Gastroesophageal sphincter (tissue), 4 donors: ENCODE measurements around the gene PACRGL. TPM values are rescaled to one million over a fixed set of nuclear protein-coding genes. Genes with fewer than 3 reads are reported as not detected.

Experiments
- ATAC-seq: fragments of 150-250 bp; one replicate; pipeline ENCODE4 v1.9.1; 2016; ENCODE audit warnings: mild to moderate bottlenecking, moderate library complexity
- H3K27ac ChIP-seq, 4 donors: fragments of 200-600 bp; sonication (generic) in 3 of 4; 1 replicate in 3 of 4; 2 replicates in 1 of 4; pipeline ENCODE4 v1.5.1; 2016 to 2019
- H3K27me3 ChIP-seq: fragments of 200-600 bp; sonication (generic); one replicate; pipeline ENCODE4 v1.5.1; 2019
- H3K36me3 ChIP-seq, 2 donors: fragments of 200-600 bp; sonication (generic); one replicate each; pipeline ENCODE4 v1.5.1; 2019; ENCODE audit warnings: control low read depth in 1 of 2
- H3K4me1 ChIP-seq, 3 donors: fragments of 200-600 bp; sonication (generic); 1 replicate in 2 of 3; 2 replicates in 1 of 3; pipeline ENCODE4 v1.5.1; 2016 to 2019; ENCODE audit warnings: control low read depth in 2 of 3
- H3K4me3 ChIP-seq, 2 donors: fragments of 200-600 bp; sonication (generic); one replicate each; pipeline ENCODE4 v1.5.1; 2019; ENCODE audit warnings: mild to moderate bottlenecking in 1 of 2, moderate library complexity in 1 of 2
- H3K9me3 ChIP-seq, 3 donors: fragments of 200-600 bp; sonication (generic); one replicate each; pipeline ENCODE4 v1.5.1; 2017 to 2019; ENCODE audit warnings: control low read depth in 2 of 3
- EP300 ChIP-seq: sonication (generic); formaldehyde crosslinking; IDR thresholded peaks from one replicate; pipeline ENCODE4 v1.6.1; 2017; ENCODE audit warnings: antibody characterized with exemption, mild to moderate bottlenecking
- POLR2A ChIP-seq, 2 donors: fragments of 450-650 bp; IDR thresholded peaks; one replicate each; pipeline ENCODE4 v1.6.1; 2017; ENCODE audit warnings: antibody characterized with exemption in 2 of 2, mild to moderate bottlenecking in 2 of 2, moderate library complexity in 1 of 2
- POLR2AphosphoS5 ChIP-seq: sonication (generic); formaldehyde crosslinking; IDR thresholded peaks from one replicate; pipeline ENCODE4 v1.6.1; 2017; ENCODE audit warnings: antibody characterized with exemption
- WGBS, 2 donors: methylation state at CpG; one replicate each; pipeline ENCODE4 v1.1.5; 2018; ENCODE audit warnings: low coverage in 1 of 2; 5-methylcytosine and 5-hydroxymethylcytosine counted together
- total RNA-seq, 4 donors: library from RNA; depleted of rRNA; stranded (reverse); fragments of >200 nt; gene quantifications; one replicate each; pipeline ENCODE4 v1.1.0, GENCODE V29; 2016
- TF ChIP-seq, protein P1 (sequence below), 4 experiments: fragments of 200-600 bp in 2 of 4; fragments of 450-650 bp in 2 of 4; sonication (generic) in 1 of 4; IDR thresholded peaks; one replicate each; pipeline ENCODE4 v1.5.1; 2017 to 2019; ENCODE audit warnings: antibody characterized with exemption in 4 of 4, mild to moderate bottlenecking in 2 of 4, moderate library complexity in 2 of 4

The PACRGL gene
- 10 to 100 TPM; 27.3 to 38.6 (median 30.5) TPM for total RNA-seq

DNA sequence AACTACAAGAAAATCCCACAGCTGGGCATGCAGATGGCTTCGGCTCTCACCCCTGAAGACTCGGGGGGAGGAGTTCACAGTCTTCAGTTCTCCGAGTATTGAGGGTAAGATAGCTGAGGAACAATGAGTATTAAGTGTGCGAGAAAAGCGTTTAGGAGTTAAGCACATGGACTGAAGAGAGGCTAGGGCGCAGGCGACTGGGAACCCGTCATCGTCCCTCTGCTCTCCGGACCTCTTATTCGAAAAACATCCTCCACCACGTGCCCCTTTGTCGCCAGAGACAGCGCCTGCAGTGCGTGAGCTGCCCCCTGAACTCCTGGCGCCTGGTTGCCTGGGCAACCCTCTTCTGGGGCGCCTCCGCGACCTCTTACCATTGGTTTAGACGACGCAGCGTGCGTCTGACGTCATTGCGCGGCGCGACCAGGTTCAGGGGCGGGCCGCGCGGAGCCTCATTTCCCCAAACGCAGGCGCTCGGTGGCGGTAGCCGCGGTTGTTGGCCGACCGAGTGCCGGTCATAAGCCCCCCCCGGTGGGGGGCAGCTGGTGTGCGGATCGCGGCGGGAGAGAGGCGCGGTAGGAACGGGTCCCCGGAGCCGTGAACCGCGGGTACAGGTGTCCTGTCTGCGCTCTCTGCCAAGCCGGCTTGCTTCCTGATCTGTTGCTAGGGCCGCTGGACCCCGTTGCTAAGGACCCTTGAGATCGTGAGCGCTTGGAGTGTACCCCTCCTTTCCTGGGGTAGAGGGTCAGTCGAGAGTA, at the start of gene PACRGL:
Gene PACRGL, plus strand, starts transcription at position 452 of the 755 bp plus-strand sequence. CDS start 4,024 bp downstream, outside the sequence.
- peak; percentile 82 for TF ChIP-seq POLR2AphosphoS5
- TF ChIP-seq POLR2A (IDR thresholded peaks at IDR 0.05) = peak; percentile 53 to 57
- no peak for TF ChIP-seq EP300
- TF ChIP-seq, protein P1, sequence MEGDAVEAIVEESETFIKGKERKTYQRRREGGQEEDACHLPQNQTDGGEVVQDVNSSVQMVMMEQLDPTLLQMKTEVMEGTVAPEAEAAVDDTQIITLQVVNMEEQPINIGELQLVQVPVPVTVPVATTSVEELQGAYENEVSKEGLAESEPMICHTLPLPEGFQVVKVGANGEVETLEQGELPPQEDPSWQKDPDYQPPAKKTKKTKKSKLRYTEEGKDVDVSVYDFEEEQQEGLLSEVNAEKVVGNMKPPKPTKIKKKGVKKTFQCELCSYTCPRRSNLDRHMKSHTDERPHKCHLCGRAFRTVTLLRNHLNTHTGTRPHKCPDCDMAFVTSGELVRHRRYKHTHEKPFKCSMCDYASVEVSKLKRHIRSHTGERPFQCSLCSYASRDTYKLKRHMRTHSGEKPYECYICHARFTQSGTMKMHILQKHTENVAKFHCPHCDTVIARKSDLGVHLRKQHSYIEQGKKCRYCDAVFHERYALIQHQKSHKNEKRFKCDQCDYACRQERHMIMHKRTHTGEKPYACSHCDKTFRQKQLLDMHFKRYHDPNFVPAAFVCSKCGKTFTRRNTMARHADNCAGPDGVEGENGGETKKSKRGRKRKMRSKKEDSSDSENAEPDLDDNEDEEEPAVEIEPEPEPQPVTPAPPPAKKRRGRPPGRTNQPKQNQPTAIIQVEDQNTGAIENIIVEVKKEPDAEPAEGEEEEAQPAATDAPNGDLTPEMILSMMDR (IDR thresholded peaks at IDR 0.05) = peak in 1 of 4 experiments; percentile 8
- Histone ChIP-seq H3K27ac (peak within 1 kb of the TSS; percentile 21 to 89 (median 78)), H3K9me3 (no peaks in the 10 kb centered on the region), H3K36me3 (peaks cover 0 to 14% of the 10 kb centered on the region in 2 donors), H3K4me3 (peak within 1 kb of the TSS; percentile 61 to 63), H3K4me1 (peaks cover 12 to 25% (median 13%) of the 10 kb centered on the region in 3 donors), H3K27me3 (no peaks in the 10 kb centered on the region)
- peak; percentile 100 for ATAC-seq
- 0% methylated on average over 10 to 23 of the region's 60 CpGs for WGBS, 2 donors

DNA sequence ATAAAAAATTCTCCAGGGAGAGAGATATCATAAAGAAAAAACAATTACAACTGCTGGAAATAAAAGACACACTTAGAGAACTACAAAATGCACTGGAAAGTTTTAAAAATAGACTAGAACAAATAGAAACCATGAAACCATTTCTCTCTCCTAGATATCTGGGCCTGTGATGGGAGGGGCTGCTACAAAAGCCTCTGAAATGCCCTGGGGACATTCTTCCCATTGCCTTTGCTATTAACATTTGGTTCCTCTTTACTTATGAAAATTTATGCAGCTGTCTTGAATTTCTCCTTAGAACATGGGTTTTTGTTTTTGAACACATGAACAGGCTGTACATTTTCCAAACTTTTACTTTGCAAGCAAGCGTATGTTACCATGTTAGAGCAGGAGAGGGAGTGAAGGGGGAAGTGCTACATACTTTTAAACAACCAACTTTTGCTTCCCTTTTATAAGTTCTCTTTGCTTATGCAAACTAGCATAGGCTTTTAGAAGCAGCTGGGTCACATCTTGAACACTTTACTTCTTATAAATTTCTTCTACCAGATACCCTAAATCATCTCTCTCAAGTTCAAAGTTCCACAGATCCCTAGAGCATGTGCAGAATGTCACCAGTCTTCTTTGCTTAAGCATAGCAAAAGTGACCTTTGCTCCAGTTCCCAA, 47.9 kb upstream of the PACRGL start:
- Histone ChIP-seq H3K36me3 (no peaks in the 10 kb centered on the region), H3K4me3 (no peak overlapping the region), H3K9me3 (peaks cover 0 to 10% (median 0%) of the 10 kb centered on the region in 3 donors), H3K4me1 (no peaks in the 10 kb centered on the region), H3K27me3 (no peaks in the 10 kb centered on the region), H3K27ac (no peak overlapping the region)
- ATAC-seq = no peak
- no peak for TF ChIP-seq POLR2A (IDR thresholded peaks at IDR 0.05)
- WGBS, 2 donors = 38 to 57% methylated on average over 1 of the region's 1 CpG

DNA sequence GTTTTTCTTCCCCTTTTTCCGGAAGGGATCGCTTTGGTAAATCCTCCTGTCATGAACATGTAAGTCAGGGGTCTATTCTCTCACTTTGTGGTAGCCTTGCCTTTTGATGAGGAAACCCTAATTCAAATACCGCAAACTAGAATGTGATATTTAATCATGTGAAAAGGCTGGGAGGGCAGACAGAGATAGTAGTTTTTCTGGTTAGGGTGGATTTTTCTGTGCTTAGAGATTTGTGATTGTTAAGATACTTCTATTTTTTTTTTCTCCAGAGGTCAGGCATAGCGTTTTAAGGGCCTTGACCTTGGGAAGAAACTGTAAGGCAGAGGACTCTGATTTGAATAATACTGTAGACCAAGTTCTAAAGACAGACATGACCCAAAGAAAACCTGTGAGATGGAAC, 41.8 kb upstream of the PACRGL start:
- 64 to 72% methylated on average over 3 to 4 of the region's 4 CpGs for WGBS, 2 donors
- H3K4me3 ChIP-seq = no peak overlapping the region
- H3K27me3 ChIP-seq = no peaks in the 10 kb centered on the region
- H3K27ac ChIP-seq = no peak overlapping the region
- ATAC-seq = no peak
- no peaks in the 10 kb centered on the region for H3K4me1 ChIP-seq
- no peaks in the 10 kb centered on the region for H3K9me3 ChIP-seq
- H3K36me3 ChIP-seq = no peaks in the 10 kb centered on the region
- TF ChIP-seq POLR2AphosphoS5 = no peak
- no peak for TF ChIP-seq POLR2A (IDR thresholded peaks at IDR 0.05)
- no peak for TF ChIP-seq EP300
- TF ChIP-seq, protein P1 (IDR thresholded peaks at IDR 0.05) = no peak

DNA sequence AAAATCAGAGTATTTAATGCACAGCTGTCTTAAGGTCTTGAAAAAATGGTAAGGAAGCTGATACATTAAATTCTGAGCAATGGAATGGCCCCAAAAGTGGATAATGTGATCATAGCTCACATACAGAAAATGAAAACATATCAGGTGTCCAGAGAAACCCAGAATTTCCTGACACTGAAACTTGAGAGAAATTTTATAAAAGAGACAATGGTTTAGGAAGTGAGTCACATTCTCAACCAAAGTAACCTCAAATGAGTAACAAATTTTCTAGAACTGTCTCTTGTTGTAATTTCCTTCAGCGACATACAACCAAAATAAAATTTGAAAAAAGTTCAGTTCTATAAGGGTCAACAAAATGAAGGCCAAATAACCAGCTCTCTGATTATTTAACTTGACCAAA, 37.4 kb upstream of the PACRGL start:
- H3K27me3 ChIP-seq = no peaks in the 10 kb centered on the region
- TF ChIP-seq POLR2A (IDR thresholded peaks at IDR 0.05) = no peak
- TF ChIP-seq, protein P1 (IDR thresholded peaks at IDR 0.05) = no peak
- no peak for TF ChIP-seq POLR2AphosphoS5
- no peak for TF ChIP-seq EP300
- ATAC-seq = no peak
- H3K4me3 ChIP-seq = no peak overlapping the region
- WGBS, 2 donors = no CpG with 5 or more reads among the region's 1 CpG
- H3K27ac ChIP-seq = no peak overlapping the region
- H3K9me3 ChIP-seq = no peaks in the 10 kb centered on the region
- no peaks in the 10 kb centered on the region for H3K4me1 ChIP-seq
- no peaks in the 10 kb centered on the region for H3K36me3 ChIP-seq

DNA sequence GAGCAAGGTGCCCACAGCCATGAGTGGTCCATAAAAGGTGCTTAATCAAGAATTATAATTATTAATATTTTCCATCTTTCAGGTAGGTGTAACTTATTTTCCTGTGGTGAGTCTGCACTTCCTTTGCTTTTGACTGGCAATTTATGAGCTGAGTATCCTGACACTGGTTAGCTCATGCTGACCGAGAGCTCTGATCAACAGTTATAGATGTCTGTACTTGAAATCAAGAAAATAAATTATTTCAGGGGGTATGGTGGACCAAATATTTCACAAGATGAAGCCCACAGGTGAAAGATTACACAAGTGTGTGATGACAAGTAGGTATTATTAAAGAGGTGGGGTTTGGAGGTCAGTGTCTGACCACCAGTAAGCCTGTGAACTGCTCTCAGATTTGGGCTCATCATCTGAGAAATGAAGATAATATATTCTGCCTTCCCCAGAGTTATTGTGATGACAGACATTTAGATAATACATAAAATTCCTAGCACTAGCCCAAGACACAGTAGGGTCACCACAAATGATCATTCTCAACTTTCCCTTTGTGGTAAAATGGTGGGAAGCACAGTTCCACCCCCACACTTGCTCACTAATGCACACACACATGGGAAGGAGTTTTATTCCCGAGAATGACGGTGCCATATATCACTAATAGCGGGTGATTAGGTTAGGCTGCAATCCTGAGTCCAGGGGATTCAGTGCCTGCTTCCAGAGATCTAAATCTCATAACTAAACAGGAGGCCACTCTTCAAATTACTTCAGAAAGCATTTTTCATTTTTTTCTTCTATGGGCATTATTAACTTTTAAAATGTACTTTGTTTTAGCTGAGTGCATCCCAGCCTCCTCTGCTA, 34.0 kb upstream of the PACRGL start:
- Histone ChIP-seq H3K9me3 (no peaks in the 10 kb centered on the region), H3K4me1 (no peaks in the 10 kb centered on the region), H3K27me3 (no peaks in the 10 kb centered on the region), H3K4me3 (no peak overlapping the region), H3K27ac (no peak overlapping the region), H3K36me3 (no peaks in the 10 kb centered on the region)
- no peak for TF ChIP-seq POLR2A (IDR thresholded peaks at IDR 0.05)
- TF ChIP-seq POLR2AphosphoS5 = no peak
- TF ChIP-seq, protein P1 (IDR thresholded peaks at IDR 0.05) = no peak
- no peak for TF ChIP-seq EP300
- 67 to 94% methylated on average over 4 of the region's 4 CpGs for WGBS, 2 donors
- no peak for ATAC-seq
